ENCODE data around the gene NYAP1.
"Not testable (repeated sequence)": the region's sequence is repeated elsewhere in the genome, so short reads cannot be mapped to it uniquely, and the experiment has no call there.

The NYAP1 gene

GRCh38 chr7:100540073-100540723 is 56.5 kb downstream of the NYAP1 start:
- no peak for DNase-seq

GRCh38 chr7:100541309-100541708 is 57.6 kb downstream of the NYAP1 start:
- not testable (repeated sequence) for DNase-seq

- DNase-seq = no peak
These were observed 59.9 kb downstream of the NYAP1 start for GRCh38 chr7:100543586-100543985.

- no peak for DNase-seq
These were observed 60.7 kb downstream of the NYAP1 start for GRCh38 chr7:100544386-100544785.
